ENCODE measurements around the gene ME3. TPM values are rescaled to one million over a fixed set of nuclear protein-coding genes. Genes with fewer than 3 reads are reported as not detected.

The ME3 gene
- total RNA-seq, 1 experiment from 2014 or later = 1.8 TPM

GRCh38 chr11:86458294-86459001, 214.0 kb downstream of the ME3 start:
- H3K36me3 Mint-ChIP-seq = no peaks in the 10 kb centered on the region
- ChIA-PET POLR2A (no interaction called here), CTCF (interaction anchor here (0.8 to 2.2 kb wide), 4 partner anchors 98 to 341 kb away, joined by 3 to 12 read pairs (median 6); no protein-coding TSS in a partner anchor)
- DNase-seq (ENCODE audit: low spot score) = no peak
- H3K27me3 Mint-ChIP-seq (ENCODE audit: low read depth) = no peaks in the 10 kb centered on the region
- no peak overlapping the region for H3K4me3 Mint-ChIP-seq
- TF ChIP-seq, protein P1, sequence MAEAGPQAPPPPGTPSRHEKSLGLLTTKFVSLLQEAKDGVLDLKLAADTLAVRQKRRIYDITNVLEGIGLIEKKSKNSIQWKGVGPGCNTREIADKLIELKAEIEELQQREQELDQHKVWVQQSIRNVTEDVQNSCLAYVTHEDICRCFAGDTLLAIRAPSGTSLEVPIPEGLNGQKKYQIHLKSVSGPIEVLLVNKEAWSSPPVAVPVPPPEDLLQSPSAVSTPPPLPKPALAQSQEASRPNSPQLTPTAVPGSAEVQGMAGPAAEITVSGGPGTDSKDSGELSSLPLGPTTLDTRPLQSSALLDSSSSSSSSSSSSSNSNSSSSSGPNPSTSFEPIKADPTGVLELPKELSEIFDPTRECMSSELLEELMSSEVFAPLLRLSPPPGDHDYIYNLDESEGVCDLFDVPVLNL (CRISPR knock-in tag; IDR thresholded peaks at IDR 0.05; ENCODE audit: borderline replicate concordance, low read depth) = no peak
- TF ChIP-seq PREB (CRISPR knock-in tag; IDR thresholded peaks at IDR 0.05; ENCODE audit: borderline replicate concordance) (no peak), CDX4 (CRISPR knock-in tag; IDR thresholded peaks at IDR 0.05; ENCODE audit: borderline replicate concordance) (no peak), ETV6 (CRISPR knock-in tag; IDR thresholded peaks at IDR 0.05) (no peak), MYBL2 (CRISPR knock-in tag; IDR thresholded peaks at IDR 0.05) (no peak), KAT7 (CRISPR knock-in tag; IDR thresholded peaks at IDR 0.05; ENCODE audit: borderline replicate concordance) (no peak), JUN (CRISPR knock-in tag; IDR thresholded peaks at IDR 0.05) (no peak), ZNF416 (CRISPR knock-in tag; IDR thresholded peaks at IDR 0.05) (no peak), NR1H2 (CRISPR knock-in tag; IDR thresholded peaks at IDR 0.05) (no peak), CBFB (CRISPR knock-in tag; IDR thresholded peaks at IDR 0.05; ENCODE audit: low read depth) (no peak), TP53 (CRISPR knock-in tag; IDR thresholded peaks at IDR 0.05) (no peak), GABPB1 (CRISPR knock-in tag; IDR thresholded peaks at IDR 0.05) (no peak), ATF1 (CRISPR knock-in tag; IDR thresholded peaks at IDR 0.05) (no peak), FOXJ3 (CRISPR knock-in tag; IDR thresholded peaks at IDR 0.05; ENCODE audit: borderline replicate concordance) (no peak), ELF4 (CRISPR knock-in tag; IDR thresholded peaks at IDR 0.05; ENCODE audit: low read depth) (no peak)
- TF ChIP-seq, protein P2, sequence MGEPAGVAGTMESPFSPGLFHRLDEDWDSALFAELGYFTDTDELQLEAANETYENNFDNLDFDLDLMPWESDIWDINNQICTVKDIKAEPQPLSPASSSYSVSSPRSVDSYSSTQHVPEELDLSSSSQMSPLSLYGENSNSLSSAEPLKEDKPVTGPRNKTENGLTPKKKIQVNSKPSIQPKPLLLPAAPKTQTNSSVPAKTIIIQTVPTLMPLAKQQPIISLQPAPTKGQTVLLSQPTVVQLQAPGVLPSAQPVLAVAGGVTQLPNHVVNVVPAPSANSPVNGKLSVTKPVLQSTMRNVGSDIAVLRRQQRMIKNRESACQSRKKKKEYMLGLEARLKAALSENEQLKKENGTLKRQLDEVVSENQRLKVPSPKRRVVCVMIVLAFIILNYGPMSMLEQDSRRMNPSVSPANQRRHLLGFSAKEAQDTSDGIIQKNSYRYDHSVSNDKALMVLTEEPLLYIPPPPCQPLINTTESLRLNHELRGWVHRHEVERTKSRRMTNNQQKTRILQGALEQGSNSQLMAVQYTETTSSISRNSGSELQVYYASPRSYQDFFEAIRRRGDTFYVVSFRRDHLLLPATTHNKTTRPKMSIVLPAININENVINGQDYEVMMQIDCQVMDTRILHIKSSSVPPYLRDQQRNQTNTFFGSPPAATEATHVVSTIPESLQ (CRISPR knock-in tag; IDR thresholded peaks at IDR 0.05) = no peak
- TF ChIP-seq, protein P3, sequence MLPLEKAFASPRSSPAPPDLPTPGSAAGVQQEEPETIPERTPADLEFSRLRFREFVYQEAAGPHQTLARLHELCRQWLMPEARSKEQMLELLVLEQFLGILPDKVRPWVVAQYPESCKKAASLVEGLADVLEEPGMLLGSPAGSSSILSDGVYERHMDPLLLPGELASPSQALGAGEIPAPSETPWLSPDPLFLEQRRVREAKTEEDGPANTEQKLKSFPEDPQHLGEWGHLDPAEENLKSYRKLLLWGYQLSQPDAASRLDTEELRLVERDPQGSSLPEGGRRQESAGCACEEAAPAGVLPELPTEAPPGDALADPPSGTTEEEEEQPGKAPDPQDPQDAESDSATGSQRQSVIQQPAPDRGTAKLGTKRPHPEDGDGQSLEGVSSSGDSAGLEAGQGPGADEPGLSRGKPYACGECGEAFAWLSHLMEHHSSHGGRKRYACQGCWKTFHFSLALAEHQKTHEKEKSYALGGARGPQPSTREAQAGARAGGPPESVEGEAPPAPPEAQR (CRISPR knock-in tag; IDR thresholded peaks at IDR 0.05) = no peak
- TF ChIP-seq, protein P4, sequence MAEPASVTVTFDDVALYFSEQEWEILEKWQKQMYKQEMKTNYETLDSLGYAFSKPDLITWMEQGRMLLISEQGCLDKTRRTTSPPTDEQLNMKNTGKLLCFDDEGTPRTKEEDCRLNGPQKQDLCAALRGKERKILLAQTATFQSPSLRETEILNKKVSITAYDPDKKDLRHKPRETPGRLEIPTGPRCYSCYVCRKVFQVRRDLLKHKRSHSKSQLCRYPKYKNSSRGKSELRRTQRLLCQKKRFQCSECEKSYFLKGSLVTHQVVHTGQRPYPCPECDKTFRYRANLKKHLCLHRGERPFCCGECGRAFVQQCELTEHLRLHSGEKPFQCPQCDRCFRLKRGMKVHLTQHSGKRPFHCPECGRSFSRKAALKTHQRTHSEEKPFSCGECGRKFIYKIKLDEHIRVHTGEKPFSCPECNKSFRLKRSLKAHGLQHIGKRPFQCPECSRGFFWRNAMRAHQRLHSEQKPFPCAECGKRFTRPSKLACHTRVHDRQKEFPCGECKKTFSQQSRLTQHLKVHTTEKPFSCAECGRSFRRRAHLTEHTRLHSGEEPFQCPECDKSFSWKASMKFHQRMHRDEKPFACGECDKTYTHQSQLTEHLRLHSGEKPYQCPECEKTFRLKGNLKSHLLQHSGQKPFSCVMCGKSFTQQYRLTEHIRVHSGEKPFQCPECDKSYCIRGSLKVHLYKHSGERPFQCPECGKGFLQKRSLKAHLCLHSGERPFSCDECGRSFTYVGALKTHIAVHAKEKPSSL (CRISPR knock-in tag; conservative IDR thresholded peaks at IDR 0.05) = no peak
- H3K27ac Mint-ChIP-seq = no peak overlapping the region
- no peak for ATAC-seq
- H3K9me3 Mint-ChIP-seq = no peaks in the 10 kb centered on the region
- H3K4me1 Mint-ChIP-seq = peaks cover 13% of the 10 kb centered on the region
